Measurements from ENCODE around the gene COL4A2.
A peak's percentile ranks its signal among the peaks of the same experiment; 100 is the strongest.
"Not testable (repeated sequence)": the region's sequence is repeated elsewhere in the genome, so short reads cannot be mapped to it uniquely, and the experiment has no call there.

The COL4A2 gene

GRCh38 chr13:110444226-110444653, 137.2 kb downstream of the COL4A2 start:
- no peak for DNase-seq

DNA sequence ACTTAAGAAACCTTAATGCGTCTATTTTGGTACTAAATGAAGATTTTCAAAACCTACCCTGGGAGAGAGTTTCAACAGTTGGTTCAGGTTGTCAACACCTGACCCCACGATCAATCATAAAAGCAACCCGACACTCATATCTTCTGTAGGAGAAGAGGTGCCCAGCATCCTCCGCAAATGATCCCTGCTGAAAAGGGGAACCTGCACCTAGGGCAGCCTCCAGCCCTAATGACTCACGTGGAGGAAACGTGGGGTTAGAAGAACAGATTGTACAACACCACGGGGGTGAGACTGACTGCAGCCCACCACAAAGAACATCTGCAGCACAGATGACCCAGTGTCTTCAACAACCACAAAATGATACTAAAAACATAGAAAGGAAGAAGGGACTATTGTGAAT, 138.1 kb downstream of the COL4A2 start:
- no peak for DNase-seq

- DNase-seq, result no peak
Observed at GRCh38 chr13:110445722-110446574, 138.9 kb downstream of the COL4A2 start.

DNA sequence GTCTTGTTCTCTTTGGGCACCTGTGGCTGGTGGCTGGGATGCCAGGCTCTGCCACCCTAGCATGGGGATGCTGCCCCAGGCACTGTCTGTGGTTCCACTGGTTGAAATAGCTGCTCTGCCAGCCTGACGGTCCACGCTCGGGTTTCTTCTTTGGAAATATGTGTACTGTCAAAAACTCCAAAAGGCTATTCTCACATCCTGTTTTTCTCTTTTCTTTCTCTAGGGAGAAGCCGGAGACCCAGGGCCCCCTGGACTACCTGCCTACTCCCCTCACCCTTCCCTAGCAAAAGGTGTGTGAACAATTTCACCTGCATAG, 139.4 kb downstream of the COL4A2 start:
- DNase-seq, result no peak

GRCh38 chr13:110447058-110447511, 140.0 kb downstream of the COL4A2 start:
- no peak for DNase-seq

GRCh38 chr13:110447801-110448200, 140.7 kb downstream of the COL4A2 start:
- DNase-seq, result no peak

GRCh38 chr13:110448230-110448629, 141.1 kb downstream of the COL4A2 start:
- no peak for DNase-seq

- DNase-seq, result no peak
Observed at GRCh38 chr13:110448677-110449076, 141.6 kb downstream of the COL4A2 start.

DNA sequence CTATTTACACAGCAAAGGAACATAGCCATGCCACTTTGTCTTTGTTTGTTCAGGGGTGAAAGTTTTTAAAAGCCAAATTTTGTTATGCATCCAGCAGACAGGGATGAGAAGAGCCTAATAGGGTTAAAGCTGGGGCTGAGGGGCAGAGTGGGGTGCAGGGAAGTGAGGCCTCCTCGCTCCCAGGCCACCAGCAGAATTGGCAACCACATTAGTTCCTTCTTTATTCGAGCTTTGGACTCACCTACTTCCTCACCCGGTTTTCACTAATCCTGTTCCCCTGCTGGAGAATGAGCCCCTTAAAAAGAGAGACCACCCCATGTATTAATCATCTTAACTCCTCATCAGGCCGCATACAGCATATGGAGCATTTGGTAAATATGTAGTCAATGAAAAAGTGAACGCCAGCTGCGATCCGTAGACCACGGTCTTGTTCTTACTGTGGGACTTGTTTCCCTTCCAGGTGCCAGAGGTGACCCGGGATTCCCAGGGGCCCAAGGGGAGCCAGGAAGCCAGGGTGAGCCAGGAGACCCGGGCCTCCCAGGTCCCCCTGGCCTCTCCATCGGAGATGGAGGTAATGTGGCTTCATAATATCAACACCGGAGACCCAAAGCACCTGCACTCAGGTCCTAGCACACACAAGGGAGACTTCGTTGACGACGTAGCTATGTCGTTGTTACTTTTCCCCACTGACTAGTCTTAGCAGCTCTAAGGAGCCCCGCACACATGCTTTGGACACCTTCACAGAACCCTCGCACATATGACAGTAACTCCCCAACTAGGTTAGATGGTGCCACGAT, 142.3 kb downstream of the COL4A2 start:
- DNase-seq, result no peak

GRCh38 chr13:110450016-110450900, 143.2 kb downstream of the COL4A2 start:
- no peak for DNase-seq

DNA sequence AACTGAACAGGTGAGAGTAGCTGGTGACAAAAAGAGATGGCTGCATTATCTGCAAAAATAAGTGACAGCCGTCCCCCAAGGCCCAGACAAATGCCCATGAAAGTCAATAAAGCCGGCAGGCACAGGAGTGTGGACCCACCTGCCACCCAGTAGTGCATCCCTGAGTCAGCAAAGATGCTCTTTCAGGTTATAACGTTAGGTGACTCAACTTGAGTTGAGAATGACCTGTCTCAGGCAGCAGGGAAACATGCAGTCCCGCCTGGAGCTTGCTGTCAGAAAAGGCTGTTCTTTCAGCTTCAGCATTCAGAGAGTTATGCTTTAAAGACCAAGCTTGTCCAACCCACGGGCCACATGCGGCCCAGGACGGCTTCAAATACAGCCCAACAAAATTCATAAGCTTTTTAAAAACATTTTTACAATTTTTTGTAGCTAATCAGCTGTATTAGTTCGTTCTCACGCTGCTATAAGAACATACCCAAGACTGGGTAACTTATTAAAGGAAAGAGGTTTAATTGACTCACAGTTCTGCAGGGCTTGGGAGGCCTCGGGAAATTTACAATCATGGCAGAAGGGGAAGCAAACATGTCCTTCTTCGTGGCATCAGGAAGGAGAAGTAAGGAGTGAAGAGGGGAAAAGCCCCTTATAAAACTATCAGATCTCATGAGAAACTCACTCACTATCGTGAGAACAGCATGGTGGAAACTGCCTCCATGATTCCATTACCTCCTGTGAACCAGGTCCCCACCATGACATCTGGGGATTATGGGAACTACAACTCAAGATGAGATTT, 144.1 kb downstream of the COL4A2 start:
- DNase-seq, result no peak

DNA sequence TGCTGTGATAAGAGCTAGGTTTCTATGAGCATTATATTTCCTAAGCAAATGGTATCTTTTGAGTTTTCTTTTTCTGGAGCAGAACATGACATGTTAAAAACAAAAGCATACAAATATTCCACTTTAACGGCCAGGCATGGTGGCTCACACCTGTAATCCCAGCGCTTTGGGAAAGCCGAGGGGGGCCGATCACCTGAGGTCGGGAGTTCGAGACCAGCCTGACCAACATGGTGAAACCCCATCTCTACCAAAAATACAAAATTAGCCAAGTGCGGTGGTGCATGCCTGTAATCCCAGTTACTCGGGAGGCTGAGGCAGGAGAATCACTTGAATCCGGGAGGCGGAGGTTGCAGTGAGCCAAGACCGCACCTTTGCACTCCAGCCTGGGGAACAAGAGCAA, 146.0 kb downstream of the COL4A2 start:
- DNase-seq, result not testable (repeated sequence)

- DNase-seq, result no peak
Observed at GRCh38 chr13:110453797-110454196, 146.7 kb downstream of the COL4A2 start.

GRCh38 chr13:110454227-110454859, 147.3 kb downstream of the COL4A2 start:
- DNase-seq, result no peak

DNA sequence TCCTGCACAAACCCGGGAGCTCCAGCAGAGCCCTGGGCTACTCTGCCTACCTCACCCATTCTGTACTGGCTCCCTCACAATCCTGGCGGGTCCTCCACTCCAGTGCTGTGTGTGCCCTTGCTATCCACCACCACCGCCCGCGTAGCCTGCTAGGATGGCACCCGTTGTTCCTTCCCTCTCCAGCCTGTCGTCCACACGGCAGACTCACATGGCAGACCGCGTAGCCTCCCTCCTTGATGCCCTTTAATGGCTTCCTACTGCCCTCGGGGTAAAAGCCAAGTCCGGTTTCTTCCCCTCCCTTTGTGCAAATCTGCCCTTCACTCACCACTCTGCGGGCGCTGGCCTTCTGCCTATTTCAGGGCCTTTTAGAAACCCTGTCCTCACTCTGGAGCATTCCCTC, 147.9 kb downstream of the COL4A2 start:
- DNase-seq, result no peak

DNA sequence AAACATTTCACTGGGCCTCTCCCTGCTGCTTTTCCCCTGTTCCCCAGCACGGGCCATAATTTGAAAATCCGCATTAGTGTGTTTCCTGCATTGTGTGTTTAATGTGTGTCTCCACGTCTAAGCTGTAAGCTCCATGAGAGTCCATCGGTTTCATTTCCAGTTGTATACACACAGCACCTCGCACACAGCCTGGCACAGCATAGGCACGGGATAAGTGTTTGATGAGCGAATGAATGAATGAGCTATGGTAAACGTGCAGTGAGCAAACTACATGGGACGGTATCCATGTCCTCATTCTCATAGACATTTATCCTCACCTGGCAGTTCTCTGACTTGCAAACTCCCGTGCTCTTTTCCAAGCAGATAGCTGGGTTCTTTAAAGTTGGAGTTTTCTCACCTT, 148.4 kb downstream of the COL4A2 start:
- DNase-seq, result no peak

GRCh38 chr13:110455941-110456340, 148.9 kb downstream of the COL4A2 start:
- peak; percentile 69 to 72 for DNase-seq

DNA sequence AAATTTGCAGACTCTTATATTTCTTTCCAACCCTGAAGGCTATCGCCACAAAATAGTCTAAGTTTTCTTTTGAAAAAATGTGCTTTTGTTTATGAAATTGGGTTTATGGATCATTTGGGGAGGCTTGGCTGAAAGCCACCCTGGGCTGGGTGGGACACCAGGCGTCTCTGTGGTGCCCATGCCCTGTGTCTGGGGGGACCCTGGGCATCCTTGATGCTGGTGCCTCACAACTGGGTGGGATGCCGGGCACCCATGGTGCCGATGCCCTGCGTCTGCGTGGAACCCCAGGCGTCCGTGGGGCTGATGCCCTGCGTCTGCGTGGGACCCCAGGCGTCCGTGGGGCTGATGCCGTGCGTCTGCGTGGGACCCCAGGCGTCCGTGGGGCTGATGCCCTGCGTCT, 149.5 kb downstream of the COL4A2 start:
- no peak for DNase-seq

DNA sequence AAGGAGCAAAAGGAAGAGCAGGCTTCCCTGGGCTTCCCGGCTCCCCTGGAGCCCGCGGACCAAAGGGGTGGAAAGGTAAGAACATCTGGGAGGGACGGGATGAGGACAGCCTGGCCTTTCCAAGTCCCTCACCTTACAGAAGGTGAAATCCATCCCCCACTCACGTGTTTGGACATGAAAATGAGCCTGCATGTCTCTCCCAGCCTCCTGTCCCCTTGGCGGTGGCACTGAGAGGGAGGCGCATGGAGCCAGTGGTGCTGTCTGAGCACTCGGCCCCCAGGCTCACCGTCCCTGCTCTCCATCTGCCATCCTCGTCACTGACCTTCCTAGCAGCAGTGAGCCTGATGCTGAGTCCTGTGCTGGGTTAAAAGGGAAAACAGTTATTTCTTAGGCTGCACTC, 150.3 kb downstream of the COL4A2 start:
- DNase-seq, result no peak

GRCh38 chr13:110458017-110458416, 150.9 kb downstream of the COL4A2 start:
- DNase-seq, result no peak

DNA sequence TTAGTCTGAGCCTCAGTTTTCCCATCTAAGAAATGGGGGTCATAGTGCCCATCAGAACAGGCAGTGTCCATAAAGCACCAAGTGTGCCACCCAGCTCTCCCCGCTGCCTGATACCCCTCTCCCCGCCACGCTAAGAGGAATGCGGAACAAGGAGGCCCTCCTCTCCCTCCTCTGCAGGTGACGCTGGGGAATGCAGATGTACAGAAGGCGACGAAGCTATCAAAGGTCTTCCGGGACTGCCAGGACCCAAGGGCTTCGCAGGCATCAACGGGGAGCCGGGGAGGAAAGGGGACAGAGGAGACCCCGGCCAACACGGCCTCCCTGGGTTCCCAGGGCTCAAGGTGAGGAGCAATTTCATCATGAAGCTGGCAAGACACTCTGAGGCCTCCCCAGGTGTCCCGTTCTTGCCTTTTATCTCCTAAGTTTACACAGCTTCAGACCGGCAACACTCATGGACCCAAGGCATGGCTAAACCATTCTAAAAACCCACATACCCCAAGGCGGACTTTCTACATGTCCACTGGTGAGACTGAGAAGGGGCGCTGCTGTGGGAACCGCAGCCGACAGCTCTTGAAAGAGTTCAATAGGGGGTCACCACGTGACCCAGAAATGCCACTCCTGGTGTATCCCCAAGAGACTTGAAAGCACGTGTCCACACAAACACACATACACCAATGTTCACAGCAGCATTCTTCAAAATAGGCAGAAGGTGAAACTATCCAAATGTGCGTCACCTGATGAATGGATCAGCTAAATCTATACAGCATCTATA, 151.7 kb downstream of the COL4A2 start:
- DNase-seq, result no peak

Data from activated CD4-positive, alpha-beta T cell treated with anti-CD3 and anti-CD28 coated beads, Interleukin-2, amount 50 U/mL, for 48 hours (primary cell).